ENCODE results near the gene PTPMT1. TPM values are rescaled to one million over a fixed set of nuclear protein-coding genes. Genes with fewer than 3 reads are reported as not detected.

Gene PTPMT1
- 105 and 168 TPM in 2 replicates for total RNA-seq

GRCh38 chr11:47565340-47566148, at the start of gene PTPMT1:
Gene PTPMT1 (plus strand): TSS chr11:47565599. CDS start chr11:47565623, 24 bp downstream.

GRCh38 chr11:47552566-47553405, 12.6 kb upstream of the PTPMT1 start, which contains the start of gene CELF1:
Gene CELF1 (minus strand): TSS chr11:47553132. CDS start chr11:47499523, 53,609 bp downstream.

GRCh38 chr11:47578524-47579494, 13.4 kb downstream of the PTPMT1 start, which contains the start of the genes KBTBD4 and NDUFS3:
Gene KBTBD4 (minus strand): TSS chr11:47578970. CDS start chr11:47578951, 19 bp downstream.
Gene NDUFS3 (plus strand): TSS chr11:47579074. CDS start chr11:47579092, 18 bp downstream.

GRCh38 chr11:47586098-47586855, 20.9 kb downstream of the PTPMT1 start, which contains the start of gene FAM180B:
Gene FAM180B (plus strand): TSS chr11:47586678. CDS start chr11:47586769, 91 bp downstream.

GRCh38 chr11:47593934-47594855, 28.8 kb downstream of the PTPMT1 start, which contains the start of gene C1QTNF4:
Gene C1QTNF4 (minus strand): TSS chr11:47594411. CDS start chr11:47590810, 3,601 bp downstream.

Other genes with a start within 250 kb of the PTPMT1 start
- not detected in 2 replicates for gene MYBPC3, start 212.9 kb upstream of the PTPMT1 start, total RNA-seq
- not detected in 2 replicates for gene SPI1, start 187.1 kb upstream of the PTPMT1 start, total RNA-seq
- gene SLC39A13, start 157.0 kb upstream of the PTPMT1 start, total RNA-seq, result 110 and 188 TPM in 2 replicates
- 85.3 and 192 TPM in 2 replicates for gene PSMC3, start 139.2 kb upstream of the PTPMT1 start, total RNA-seq
- gene RAPSN, start 116.5 kb upstream of the PTPMT1 start, total RNA-seq, result not detected in 2 replicates
- gene CELF1, start 12.5 kb upstream of the PTPMT1 start, total RNA-seq, result 56.9 and 71.4 TPM in 2 replicates
- gene KBTBD4, start 13.4 kb downstream of the PTPMT1 start, total RNA-seq, result 20.4 and 21.5 TPM in 2 replicates
- 63.3 and 65.8 TPM in 2 replicates for gene NDUFS3, start 13.5 kb downstream of the PTPMT1 start, total RNA-seq
- gene FAM180B, start 21.1 kb downstream of the PTPMT1 start, total RNA-seq, result not detected in 2 replicates
- gene C1QTNF4, start 28.8 kb downstream of the PTPMT1 start, total RNA-seq, result 1.1 and 1.8 TPM in 2 replicates
- gene MTCH2, start 77.0 kb downstream of the PTPMT1 start, total RNA-seq, result 61.1 and 78.9 TPM in 2 replicates
- 0.98 and 2.8 TPM in 2 replicates for gene AGBL2, start 149.8 kb downstream of the PTPMT1 start, total RNA-seq
- gene FNBP4, start 201.7 kb downstream of the PTPMT1 start, total RNA-seq, result 30.8 and 42.1 TPM in 2 replicates